Transverse colon (tissue), 4 donors: ENCODE data around the gene ZNF789. TPM values are rescaled to one million over a fixed set of nuclear protein-coding genes. Genes with fewer than 3 reads are reported as not detected.

ENCODE experiments used
- DNase-seq: peaks from one replicate; pipeline ENCODE4 v3.0.0-alpha.2; 2019
- H3K27ac ChIP-seq, 4 donors: fragments of 200-600 bp; sonication (generic); 2 replicates each; pipeline ENCODE4 v1.5.1; 2016 to 2018; ENCODE audit warnings: inconsistent platforms in 4 of 4
- H3K27me3 ChIP-seq: fragments of 200-600 bp; sonication (generic); 2 replicates; pipeline ENCODE4 v1.5.1; 2017; ENCODE audit warnings: inconsistent platforms
- H3K36me3 ChIP-seq, 4 donors: fragments of 200-600 bp; sonication (generic); 2 replicates each; pipeline ENCODE4 v1.5.1; 2017 to 2019; ENCODE audit warnings: inconsistent platforms in 4 of 4
- H3K4me1 ChIP-seq, 4 donors: fragments of 200-600 bp; sonication (generic); 2 replicates each; pipeline ENCODE4 v1.5.1; 2017 to 2020; ENCODE audit warnings: inconsistent platforms in 4 of 4
- H3K4me3 ChIP-seq, 4 donors: fragments of 200-600 bp; sonication (generic); 1 replicate in 1 of 4; 2 replicates in 3 of 4; pipeline versions ENCODE4 v1.5.1 to v1.6.1; 2017 to 2019; ENCODE audit warnings: inconsistent platforms in 4 of 4
- H3K9me3 ChIP-seq, 2 donors: fragments of 200-600 bp; sonication (generic); 2 replicates each; pipeline ENCODE4 v1.5.1; 2017 to 2019; ENCODE audit warnings: inconsistent platforms in 2 of 2
- EP300 ChIP-seq: sonication (generic); formaldehyde crosslinking; IDR thresholded peaks from one replicate; pipeline ENCODE4 v1.6.1; 2017; ENCODE audit warnings: antibody characterized with exemption, low read depth
- POLR2A ChIP-seq: fragments of 450-650 bp; IDR thresholded peaks from one replicate; pipeline ENCODE4 v1.6.1; 2016; ENCODE audit warnings: antibody characterized with exemption, mild to moderate bottlenecking, moderate library complexity
- POLR2AphosphoS5 ChIP-seq, 3 donors: sonication (generic); formaldehyde crosslinking; IDR thresholded peaks; one replicate each; pipeline ENCODE4 v1.6.1; 2016; ENCODE audit warnings: antibody characterized with exemption in 3 of 3
- WGBS, 2 donors: methylation state at CpG; one replicate each; pipeline ENCODE4 v1.1.5; 2018; ENCODE audit warnings: low coverage in 1 of 2; 5-methylcytosine and 5-hydroxymethylcytosine counted together
- in situ Hi-C, 4 donors: fragments of 200-750 bp; cut with MboI; loops; one replicate each; pipeline versions ENCODE4 v1.15.0 to v1.15.1; 2017; ENCODE audit warnings: low sequenced_read_pairs in 3 of 4, low pct_ligation_motif_present in 1 of 4, low pct_unique_long_range_greater_than_20kb in 1 of 4
- intact Hi-C: fragments of 100-400 bp; cut with DNase I; formaldehyde crosslinking; loops from one replicate; pipeline ENCODE4 v1.15.1; 2023; ENCODE audit warnings: low total_unique reads
- total RNA-seq, 4 donors: library from RNA; depleted of rRNA; stranded (reverse); fragments of >200 nt; gene quantifications; one replicate each; pipeline ENCODE4 v1.1.0, GENCODE V29; 2016
- TF ChIP-seq, protein P1 (sequence below), 5 experiments: fragments of 200-600 bp in 3 of 5; fragments of 450-650 bp in 2 of 5; sonication (generic) in 3 of 5; IDR thresholded peaks; 1 replicate in 2 of 5; 2 replicates in 3 of 5; pipeline ENCODE4 v1.5.1; 2016 to 2017; ENCODE audit warnings: antibody characterized with exemption in 5 of 5, inconsistent platforms in 3 of 5, mild to moderate bottlenecking in 2 of 5, moderate library complexity in 1 of 5

ZNF789 gene
- total RNA-seq, 4 donors from 2014 or later: 17.2 to 30.7 (median 20.1) TPM

DNA sequence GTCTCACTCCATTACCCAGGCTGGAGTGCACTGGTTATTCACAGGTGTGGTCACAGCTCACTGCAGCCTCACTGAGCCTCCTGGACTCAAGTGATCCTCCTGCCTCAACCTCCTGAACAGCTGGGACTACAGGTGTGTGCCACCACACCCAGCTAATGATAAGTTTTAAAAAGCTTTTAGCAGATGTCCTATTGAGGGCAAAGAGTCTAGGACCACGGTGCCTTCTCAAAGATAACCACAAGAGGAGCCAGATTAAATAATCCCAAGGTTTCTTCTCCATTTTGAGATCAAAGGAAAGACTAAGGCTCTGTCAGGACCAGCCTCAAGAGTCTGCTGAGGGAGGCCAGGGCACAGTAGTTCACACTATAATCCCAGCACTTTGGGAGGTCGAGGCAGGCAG lies 11.5 kb upstream of the ZNF789 start:
- no peak overlapping the region for H3K27ac ChIP-seq
- in situ Hi-C loops: no loop called here
- intact Hi-C loops: no loop called here
- TF ChIP-seq, protein P1, sequence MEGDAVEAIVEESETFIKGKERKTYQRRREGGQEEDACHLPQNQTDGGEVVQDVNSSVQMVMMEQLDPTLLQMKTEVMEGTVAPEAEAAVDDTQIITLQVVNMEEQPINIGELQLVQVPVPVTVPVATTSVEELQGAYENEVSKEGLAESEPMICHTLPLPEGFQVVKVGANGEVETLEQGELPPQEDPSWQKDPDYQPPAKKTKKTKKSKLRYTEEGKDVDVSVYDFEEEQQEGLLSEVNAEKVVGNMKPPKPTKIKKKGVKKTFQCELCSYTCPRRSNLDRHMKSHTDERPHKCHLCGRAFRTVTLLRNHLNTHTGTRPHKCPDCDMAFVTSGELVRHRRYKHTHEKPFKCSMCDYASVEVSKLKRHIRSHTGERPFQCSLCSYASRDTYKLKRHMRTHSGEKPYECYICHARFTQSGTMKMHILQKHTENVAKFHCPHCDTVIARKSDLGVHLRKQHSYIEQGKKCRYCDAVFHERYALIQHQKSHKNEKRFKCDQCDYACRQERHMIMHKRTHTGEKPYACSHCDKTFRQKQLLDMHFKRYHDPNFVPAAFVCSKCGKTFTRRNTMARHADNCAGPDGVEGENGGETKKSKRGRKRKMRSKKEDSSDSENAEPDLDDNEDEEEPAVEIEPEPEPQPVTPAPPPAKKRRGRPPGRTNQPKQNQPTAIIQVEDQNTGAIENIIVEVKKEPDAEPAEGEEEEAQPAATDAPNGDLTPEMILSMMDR (IDR thresholded peaks at IDR 0.05): no peak
- no peak for TF ChIP-seq POLR2AphosphoS5 (IDR thresholded peaks at IDR 0.05)
- TF ChIP-seq EP300: no peak
- no peak for TF ChIP-seq POLR2A
- H3K27me3 ChIP-seq: no peaks in the 10 kb centered on the region
- H3K9me3 ChIP-seq: no peaks in the 10 kb centered on the region
- peaks cover 9 to 29% (median 21%) of the 10 kb centered on the region in 4 donors for H3K4me1 ChIP-seq
- no peak overlapping the region for H3K4me3 ChIP-seq
- H3K36me3 ChIP-seq: peaks cover 0 to 25% (median 10%) of the 10 kb centered on the region in 4 donors
- DNase-seq: no peak
- WGBS, 2 donors: 86% methylated on average over 2 of the region's 2 CpGs; no CpG with 5 or more reads in 1 of the 2 donors

DNA sequence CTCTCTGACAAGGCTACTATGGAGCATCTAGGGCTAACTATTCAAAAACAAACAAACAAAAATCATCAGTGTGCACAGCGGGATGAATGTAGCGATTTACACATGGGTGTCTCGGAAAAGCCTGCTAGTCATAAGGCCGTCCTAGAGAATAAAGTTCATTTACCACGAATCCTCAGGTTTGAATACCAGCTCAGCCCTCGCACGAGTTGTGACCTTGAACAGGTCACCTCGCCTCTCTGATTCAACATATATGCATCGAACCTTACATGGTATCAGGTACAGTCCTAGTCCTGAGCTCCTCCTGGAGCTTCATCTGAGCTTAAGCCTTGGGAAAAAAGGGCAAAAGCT lies 7.3 kb upstream of the ZNF789 start:
- in situ Hi-C loops: no loop called here
- peaks cover 0 to 6% (median 0%) of the 10 kb centered on the region in 4 donors for H3K36me3 ChIP-seq
- no peaks in the 10 kb centered on the region for H3K9me3 ChIP-seq
- WGBS, 2 donors: 6% methylated on average over 9 of the region's 9 CpGs; no CpG with 5 or more reads in 1 of the 2 donors
- DNase-seq: no peak
- H3K27me3 ChIP-seq: no peaks in the 10 kb centered on the region
- peak overlapping the region; percentile 89 to 93 (median 92) for H3K27ac ChIP-seq
- intact Hi-C loops: no loop called here
- H3K4me3 ChIP-seq: peak overlapping the region; percentile 77 to 91 (median 80)
- TF ChIP-seq EP300: no peak
- TF ChIP-seq, protein P1 (IDR thresholded peaks at IDR 0.05): no peak
- no peak for TF ChIP-seq POLR2A
- H3K4me1 ChIP-seq: peaks cover 9 to 32% (median 24%) of the 10 kb centered on the region in 4 donors

DNA sequence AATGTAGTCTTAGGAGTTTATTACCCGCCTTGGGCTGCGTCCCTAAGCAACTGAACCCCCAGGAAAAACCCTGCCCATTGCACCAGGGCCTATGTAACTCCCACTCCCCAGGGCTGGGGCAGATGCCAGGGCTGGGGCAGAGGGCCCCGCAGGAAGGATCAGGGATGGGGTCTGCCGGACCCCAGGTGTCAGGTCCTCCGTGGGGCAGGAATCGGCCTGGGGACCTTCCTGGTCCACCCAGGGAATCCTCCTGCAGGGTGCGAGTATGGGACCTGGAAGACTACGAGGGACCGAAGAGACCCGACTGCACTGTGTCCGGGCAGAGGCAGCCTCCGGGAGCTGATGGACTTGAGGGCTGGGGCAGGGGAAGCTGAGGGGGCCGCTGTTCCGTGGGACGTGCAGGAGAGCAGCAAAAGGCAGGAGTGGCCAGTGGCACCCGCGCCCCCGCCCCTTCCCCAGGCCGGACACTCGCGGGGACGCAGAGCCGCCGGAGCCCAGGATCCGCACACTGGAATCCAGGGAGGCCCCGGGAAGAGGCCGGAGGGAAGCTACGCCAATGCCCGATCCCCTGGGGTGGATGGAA lies 4.3 kb upstream of the ZNF789 start:
- H3K36me3 ChIP-seq: peaks cover 0 to 6% (median 0%) of the 10 kb centered on the region in 4 donors
- no peaks in the 10 kb centered on the region for H3K9me3 ChIP-seq
- in situ Hi-C loops (no loop called here), intact Hi-C loops (no loop called here)
- TF ChIP-seq POLR2A (no peak), EP300 (no peak), POLR2AphosphoS5 (IDR thresholded peaks at IDR 0.05) (no peak)
- TF ChIP-seq, protein P1 (IDR thresholded peaks at IDR 0.05): no peak
- DNase-seq: no peak
- no peak overlapping the region for H3K27ac ChIP-seq
- peaks cover 9 to 34% (median 28%) of the 10 kb centered on the region in 4 donors for H3K4me1 ChIP-seq
- WGBS, 2 donors: 90% methylated on average over 29 of the region's 29 CpGs; no CpG with 5 or more reads in 1 of the 2 donors
- H3K4me3 ChIP-seq: no peak overlapping the region
- H3K27me3 ChIP-seq: no peaks in the 10 kb centered on the region

DNA sequence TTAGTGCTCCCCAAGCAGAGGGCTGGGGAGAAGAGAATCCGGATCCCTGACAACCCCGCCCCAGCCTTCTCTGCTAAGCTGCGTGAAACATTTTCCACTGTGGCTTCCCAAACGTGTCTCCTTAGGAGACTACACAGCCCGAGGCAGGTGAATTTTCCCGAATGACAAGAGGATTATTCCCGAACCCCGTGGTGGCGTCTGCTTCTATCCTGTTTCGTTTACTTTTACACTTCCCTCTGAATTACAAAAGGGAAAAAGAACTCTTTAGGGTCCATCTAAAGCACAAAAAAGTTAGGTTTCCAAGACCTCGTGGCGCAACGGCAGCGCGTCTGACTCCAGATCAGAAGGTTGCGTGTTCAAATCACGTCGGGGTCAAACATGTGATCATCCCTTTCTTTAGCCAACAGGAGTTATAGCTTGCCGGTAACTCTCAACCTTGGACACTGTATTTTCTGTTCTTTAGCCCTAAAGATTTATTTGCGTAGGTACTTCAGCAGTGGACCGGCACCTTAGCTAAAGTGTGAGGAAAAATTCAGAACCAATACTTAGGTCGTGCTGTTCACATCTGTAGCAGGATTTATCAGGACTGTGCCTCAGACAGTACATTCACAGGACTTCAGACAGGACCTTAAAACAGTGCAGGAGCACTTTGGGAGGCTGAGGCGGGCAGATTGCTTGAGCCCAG lies 3.2 kb upstream of the ZNF789 start:
- H3K27me3 ChIP-seq: no peaks in the 10 kb centered on the region
- TF ChIP-seq, protein P1 (IDR thresholded peaks at IDR 0.05): no peak
- TF ChIP-seq POLR2A (no peak), POLR2AphosphoS5 (IDR thresholded peaks at IDR 0.05) (no peak), EP300 (no peak)
- in situ Hi-C loops: no loop called here

More for the DNA sequence above, 3.2 kb upstream of the ZNF789 start:
- no peaks in the 10 kb centered on the region for H3K9me3 ChIP-seq
- no peaks in the 10 kb centered on the region for H3K36me3 ChIP-seq
- H3K27ac ChIP-seq: peak overlapping the region in 2 of 4 donors; percentile 90 to 92
- peaks cover 12 to 30% (median 28%) of the 10 kb centered on the region in 4 donors for H3K4me1 ChIP-seq
- WGBS, 2 donors: 61 to 78% methylated on average over 11 to 23 of the region's 23 CpGs
- DNase-seq: no peak
- intact Hi-C loops: no loop called here
- no peak overlapping the region for H3K4me3 ChIP-seq
